ENCODE results near the gene MAGEB3.

Gene MAGEB3

DNA sequence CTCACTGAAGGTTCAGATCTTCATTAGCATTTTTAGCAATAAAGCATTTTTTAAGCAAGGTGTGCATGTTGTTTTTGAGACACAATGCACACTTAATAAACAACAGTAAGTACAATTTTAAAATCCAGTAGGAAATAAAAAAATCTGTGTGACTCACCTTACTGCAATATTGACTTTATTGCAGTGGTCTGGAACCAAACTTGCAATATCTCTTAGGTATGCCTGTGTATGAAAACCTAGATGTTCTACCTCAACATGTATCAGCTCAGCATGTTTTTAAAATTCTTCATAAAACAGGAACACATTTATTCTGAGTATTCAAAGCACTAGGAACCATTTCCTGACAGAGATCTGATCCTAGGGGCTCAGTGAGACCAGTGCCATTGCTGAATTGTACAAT, 52.1 kb downstream of the MAGEB3 start:
- DNase-seq, result no peak

DNA sequence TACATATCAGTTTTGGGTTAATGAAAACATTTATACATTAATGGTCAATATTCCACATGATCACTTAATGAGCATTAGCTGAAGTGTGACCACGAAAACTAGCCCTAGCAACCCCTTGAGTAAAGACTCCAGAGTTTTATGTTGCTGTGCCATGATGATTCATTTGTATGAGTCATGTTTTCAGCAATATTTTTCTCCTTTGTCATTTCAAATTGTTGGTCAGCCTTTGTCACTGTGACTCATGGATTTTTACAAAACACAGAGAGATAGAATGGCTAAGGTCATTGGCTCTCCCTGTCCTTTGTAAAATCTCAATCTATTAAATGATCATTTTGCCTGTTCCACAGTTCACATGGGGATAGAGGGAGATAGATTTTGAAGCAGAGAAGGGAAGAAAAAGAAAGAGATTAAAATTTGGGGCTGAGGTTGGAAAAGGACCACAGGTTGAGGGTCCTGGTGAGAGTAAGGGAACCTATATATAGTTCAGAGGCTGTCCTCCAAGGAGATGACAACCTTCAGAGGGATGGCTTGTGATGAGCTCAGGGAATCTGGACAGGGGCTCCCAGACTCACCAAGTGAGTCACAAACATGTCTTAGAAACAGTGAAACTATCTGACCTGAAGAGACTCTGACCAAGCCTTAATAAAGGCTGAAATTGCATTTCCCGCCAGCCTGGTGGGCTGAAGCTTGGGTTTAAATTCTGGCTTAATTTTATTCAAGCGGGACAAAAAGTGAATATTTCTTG, 53.2 kb downstream of the MAGEB3 start:
- DNase-seq, result no peak

Measured in midbrain (tissue), 1 donor.